Endothelial cell of umbilical vein (primary cell): ENCODE data around the gene SAT1. TPM values are rescaled to one million over a fixed set of nuclear protein-coding genes. Genes with fewer than 3 reads are reported as not detected.

Source experiments
- BruUV-seq: library from RNA; stranded (reverse); fragments of 400-500 nt; replicated peaks from 2 replicates; lab custom pipeline; 2021; lab: Mats Ljungman, UMichigan
- CTCF ChIA-PET: fragments of 300-600, 350-600 bp; sonication (Branson Sonifier 250); formaldehyde crosslinking; loops from one replicate; lab custom pipeline; 2021; ENCODE audit warnings: antibody characterized with exemption, inconsistent platforms; lab: Charles Lee
- POLR2A ChIA-PET: fragments of 300-600, 350-600 bp; sonication (Branson Sonifier 250); formaldehyde crosslinking; loops from one replicate; lab custom pipeline; 2021; ENCODE audit warnings: antibody characterized with exemption, inconsistent platforms; lab: Charles Lee
- DNase-seq: peaks from one replicate; pipeline ENCODE4 v3.0.0-alpha.2; 2011; ENCODE audit warnings: low read depth, low spot score
- FAIRE-seq: peaks from 2 replicates; lab custom pipeline; 2011; peaks lifted over from hg19 to GRCh38; lab: Jason Lieb, UNC
- H2AFZ ChIP-seq: 2 replicates; pipeline ENCODE4 v1.6.0; 2012; ENCODE audit warnings: low read depth, low read length, control low read depth, inconsistent platforms
- H3K27ac ChIP-seq: 2 replicates; pipeline ENCODE4 v1.5.1; 2011; ENCODE audit warnings: low read depth, mild to moderate bottlenecking, control low read depth, low read length, moderate library complexity; ENCODE audit not compliant: insufficient read depth
- H3K27me3 ChIP-seq, 2 experiments: 2 replicates each; pipeline versions ENCODE4 v1.6.0 to v1.6.1; 2011; ENCODE audit warnings: low read length in 2 of 2, mixed read lengths in 1 of 2; ENCODE audit not compliant: control insufficient read depth in 2 of 2, insufficient read depth in 2 of 2
- H3K36me3 ChIP-seq, 2 experiments: 2 replicates in 1 of 2; 3 replicates in 1 of 2; pipeline ENCODE4 v1.5.1; 2011; ENCODE audit warnings: low read length in 2 of 2, mild to moderate bottlenecking in 1 of 2, moderate library complexity in 1 of 2; ENCODE audit not compliant: control insufficient read depth in 2 of 2, insufficient read depth in 2 of 2; ENCODE audit errors: extremely low read depth in 1 of 2
- H3K4me1 ChIP-seq: 3 replicates; pipeline ENCODE4 v1.5.1; 2011; ENCODE audit warnings: mild to moderate bottlenecking, low read length; ENCODE audit not compliant: control insufficient read depth, insufficient read depth; ENCODE audit errors: extremely low read depth
- H3K4me2 ChIP-seq: 2 replicates; pipeline ENCODE4 v1.6.1; 2011; ENCODE audit warnings: low read length, control low read depth, mixed read lengths; ENCODE audit not compliant: insufficient read depth
- H3K4me3 ChIP-seq, 3 experiments: fragments of 200-600 bp in 1 of 3; sonication (generic), shearing (Covaris generic) in 1 of 3; replicated peaks in 1 of 3; 2 replicates each; pipeline ENCODE4 v1.5.1; 2011 to 2016; ENCODE audit warnings: control low read depth in 3 of 3, low read length in 3 of 3, mild to moderate bottlenecking in 2 of 3, inconsistent platforms in 1 of 3, low read depth in 1 of 3, moderate library complexity in 1 of 3; ENCODE audit not compliant: insufficient read depth in 1 of 3
- H3K79me2 ChIP-seq: 2 replicates; pipeline ENCODE4 v1.6.0; 2012; ENCODE audit warnings: low read length, inconsistent platforms; ENCODE audit not compliant: control insufficient read depth, insufficient read depth
- H3K9ac ChIP-seq: replicated peaks from 2 replicates; pipeline ENCODE3; 2011; ENCODE audit warnings: low read length, control low read depth; ENCODE audit not compliant: insufficient read depth; ENCODE audit errors: extremely low read depth
- H3K9me1 ChIP-seq: replicated peaks from 3 replicates; pipeline ENCODE4 v1.6.0; 2011; ENCODE audit warnings: mild to moderate bottlenecking, low read length; ENCODE audit not compliant: control insufficient read depth, insufficient read depth; ENCODE audit errors: extremely low read depth
- H3K9me3 ChIP-seq: replicated peaks from 2 replicates; pipeline ENCODE4 v1.5.1; 2012; ENCODE audit warnings: low read length, inconsistent platforms; ENCODE audit not compliant: control insufficient read depth, insufficient read depth
- H4K20me1 ChIP-seq: replicated peaks from 2 replicates; pipeline ENCODE3; 2011; ENCODE audit warnings: mild to moderate bottlenecking, low read length; ENCODE audit not compliant: control insufficient read depth, insufficient read depth; ENCODE audit errors: extremely low read depth
- EZH2 ChIP-seq: IDR thresholded peaks from 2 replicates; pipeline ENCODE4 v1.6.1; 2012; ENCODE audit warnings: borderline replicate concordance, low read depth, mild to moderate bottlenecking, moderate library complexity, low read length, inconsistent platforms; ENCODE audit not compliant: severe bottlenecking
- FOS ChIP-seq: IDR thresholded peaks from 2 replicates; pipeline ENCODE4 v1.6.1; 2011; ENCODE audit warnings: mild to moderate bottlenecking, low read length, moderate library complexity, borderline replicate concordance; ENCODE audit not compliant: insufficient read depth
- GATA2 ChIP-seq: IDR thresholded peaks from 2 replicates; pipeline ENCODE4 v1.7.0; 2011; ENCODE audit warnings: low read depth, mild to moderate bottlenecking, moderate library complexity, mixed read lengths, low read length; ENCODE audit not compliant: insufficient read length, insufficient read depth
- JUN ChIP-seq: IDR thresholded peaks from 2 replicates; pipeline ENCODE4 v1.6.1; 2011; ENCODE audit warnings: borderline replicate concordance, low read depth; ENCODE audit not compliant: insufficient read length, insufficient read depth
- MAX ChIP-seq: IDR thresholded peaks from 2 replicates; pipeline ENCODE4 v1.6.1; 2011; ENCODE audit not compliant: insufficient read depth, insufficient read length
- MYC ChIP-seq: IDR thresholded peaks from one replicate; pipeline ENCODE4 v1.6.1; 2011; ENCODE audit warnings: mild to moderate bottlenecking, low read depth, low read length
- POLR2A ChIP-seq: IDR thresholded peaks from 2 replicates; pipeline ENCODE4 v1.6.1; 2012; ENCODE audit warnings: low read depth, mild to moderate bottlenecking, control low read depth, low read length
- POLR2AphosphoS5 ChIP-seq: IDR thresholded peaks from 2 replicates; pipeline ENCODE4 v1.6.1; 2012; ENCODE audit warnings: low read depth, mild to moderate bottlenecking, control low read depth, low read length, moderate library complexity; ENCODE audit not compliant: insufficient read depth
- dilution Hi-C: fragments of 300-500 bp; cut with MboI; formaldehyde crosslinking; loops from one replicate; pipeline ENCODE4 v1.15.0; 2019; ENCODE audit warnings: low sequenced_read_pairs; ENCODE audit not compliant: extremely low pct_ligation_motif_present
- intact Hi-C: fragments of 100-400 bp; cut with micrococcal nuclease; formaldehyde crosslinking; loops from one replicate; pipeline ENCODE4 v1.10.0; 2022
- polyA plus RNA-seq, 4 experiments: library from polyadenylated mRNA; depleted of rRNA in 3 of 4; stranded (reverse) in 3 of 4; unstranded in 1 of 4; fragments of >200 nt; gene quantifications; 2 replicates each; pipeline versions ENCODE4 v1.2.1 to v1.2.3, GENCODE V29; 2011 to 2012; ENCODE audit warnings: missing spikeins in 1 of 4
- total RNA-seq: library from RNA; stranded (reverse); gene quantifications from 2 replicates; pipeline ENCODE4 v1.2.3, GENCODE V29; 2021
- TF ChIP-seq, protein P1 (sequence below), 2 donors: IDR thresholded peaks; 1 replicate in 1 of 2; 2 replicates in 1 of 2; pipeline ENCODE4 v1.5.1; 2011; ENCODE audit warnings: low read length in 2 of 2, mild to moderate bottlenecking in 2 of 2, moderate library complexity in 2 of 2, control low read depth in 1 of 2, inconsistent platforms in 1 of 2, low read depth in 1 of 2; ENCODE audit not compliant: insufficient read depth in 1 of 2; ENCODE audit errors: extremely low read depth in 1 of 2

The SAT1 gene
- total and polyA plus RNA-seq, 2 donors (not counting 3 experiments of a cell fraction or from before 2014, with no cell fraction given), result 289 to 526 TPM

DNA sequence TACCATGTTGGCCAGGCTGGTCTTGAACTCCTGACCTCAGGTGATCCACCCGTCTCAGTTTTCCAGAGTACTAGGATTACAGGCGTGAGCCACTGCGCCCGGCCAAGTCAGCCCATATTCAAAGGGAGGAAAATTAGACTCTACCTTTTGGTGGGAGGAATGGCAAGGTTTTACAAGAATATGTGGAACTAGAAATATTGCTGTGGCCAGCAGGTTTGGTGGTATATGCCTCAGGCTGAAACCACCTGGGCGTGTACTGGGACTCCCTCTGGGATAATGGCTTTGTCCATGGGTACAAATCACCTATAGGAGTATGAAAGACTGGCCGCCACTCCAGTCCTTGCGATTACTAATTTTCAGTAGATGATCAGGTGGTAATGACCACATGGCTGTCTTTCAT, 32.4 kb downstream of the SAT1 start:
- FAIRE-seq (no peak), DNase-seq (no peak)
- Histone ChIP-seq H4K20me1 (no peaks in the 10 kb centered on the region), H3K4me1 (peaks cover 6% of the 10 kb centered on the region), H3K9me1 (no peaks in the 10 kb centered on the region), H2AFZ (no peak overlapping the region), H3K4me3 (no peak overlapping the region), H3K79me2 (no peaks in the 10 kb centered on the region), H3K9me3 (no peaks in the 10 kb centered on the region), H3K4me2 (no peak overlapping the region), H3K27ac (no peak overlapping the region), H3K27me3 (no peaks in the 10 kb centered on the region), H3K9ac (no peak overlapping the region), H3K36me3 (no peaks in the 10 kb centered on the region)
- no TSS peak for BruUV-seq
- dilution Hi-C loops, result no loop called here
- CTCF ChIA-PET, result no interaction called here
- no peak for TF ChIP-seq EZH2
- intact Hi-C loops, result no loop called here
- POLR2A ChIA-PET, result no interaction called here

- intact Hi-C loops, result no loop called here
- Histone ChIP-seq H3K4me3 (no peak overlapping the region), H3K4me2 (no peak overlapping the region), H3K27me3 (no peaks in the 10 kb centered on the region), H4K20me1 (no peaks in the 10 kb centered on the region), H3K79me2 (no peaks in the 10 kb centered on the region), H2AFZ (no peak overlapping the region), H3K36me3 (no peaks in the 10 kb centered on the region), H3K9me3 (no peaks in the 10 kb centered on the region), H3K9me1 (no peaks in the 10 kb centered on the region), H3K9ac (no peak overlapping the region), H3K4me1 (peaks cover 6% of the 10 kb centered on the region), H3K27ac (no peak overlapping the region)
- ChIA-PET POLR2A (interaction anchor here (0.7 kb wide), 2 partner anchors 10 to 1765 kb away, joined by 4 to 5 read pairs; no protein-coding TSS in a partner anchor), CTCF (no interaction called here)
- DNase-seq (no peak), FAIRE-seq (no peak)
- dilution Hi-C loops, result no loop called here
- BruUV-seq, result no TSS peak
- TF ChIP-seq EZH2, result no peak
- no peak for TF ChIP-seq FOS
- no peak for TF ChIP-seq POLR2A
- no peak for TF ChIP-seq MAX
- no peak for TF ChIP-seq GATA2
- no peak for TF ChIP-seq POLR2AphosphoS5
- no peak for TF ChIP-seq MYC
- TF ChIP-seq JUN, result no peak
- TF ChIP-seq, protein P1, sequence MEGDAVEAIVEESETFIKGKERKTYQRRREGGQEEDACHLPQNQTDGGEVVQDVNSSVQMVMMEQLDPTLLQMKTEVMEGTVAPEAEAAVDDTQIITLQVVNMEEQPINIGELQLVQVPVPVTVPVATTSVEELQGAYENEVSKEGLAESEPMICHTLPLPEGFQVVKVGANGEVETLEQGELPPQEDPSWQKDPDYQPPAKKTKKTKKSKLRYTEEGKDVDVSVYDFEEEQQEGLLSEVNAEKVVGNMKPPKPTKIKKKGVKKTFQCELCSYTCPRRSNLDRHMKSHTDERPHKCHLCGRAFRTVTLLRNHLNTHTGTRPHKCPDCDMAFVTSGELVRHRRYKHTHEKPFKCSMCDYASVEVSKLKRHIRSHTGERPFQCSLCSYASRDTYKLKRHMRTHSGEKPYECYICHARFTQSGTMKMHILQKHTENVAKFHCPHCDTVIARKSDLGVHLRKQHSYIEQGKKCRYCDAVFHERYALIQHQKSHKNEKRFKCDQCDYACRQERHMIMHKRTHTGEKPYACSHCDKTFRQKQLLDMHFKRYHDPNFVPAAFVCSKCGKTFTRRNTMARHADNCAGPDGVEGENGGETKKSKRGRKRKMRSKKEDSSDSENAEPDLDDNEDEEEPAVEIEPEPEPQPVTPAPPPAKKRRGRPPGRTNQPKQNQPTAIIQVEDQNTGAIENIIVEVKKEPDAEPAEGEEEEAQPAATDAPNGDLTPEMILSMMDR (IDR thresholded peaks at IDR 0.05; ENCODE audit: extremely low read depth in 1 of 2, insufficient read depth in 1 of 2, low read depth in 1 of 2, low read length in 2 of 2), result no peak
Observed at GRCh38 chrX:23816179-23816578, 33.2 kb downstream of the SAT1 start.
